SK-N-SH (cell line): ENCODE results near the gene ZSWIM7. TPM values are rescaled to one million over a fixed set of nuclear protein-coding genes. Genes with fewer than 3 reads are reported as not detected.

ENCODE experiments used
- CTCF ChIA-PET: fragments of 300-600, 350-600 bp; formaldehyde crosslinking; extraction: SDS; loops from one replicate; lab custom pipeline; 2021; lab: Yijun Ruan, JAX
- POLR2A ChIA-PET: fragments of 350-600 bp; sonication (Branson Sonifier 250); formaldehyde crosslinking; extraction: SDS; loops from one replicate; lab custom pipeline; 2020; ENCODE audit warnings: antibody characterized with exemption, inconsistent platforms; lab: Yijun Ruan, JAX
- DNase-seq: peaks from one replicate; pipeline ENCODE4 v3.0.0; 2012
- H2AFZ ChIP-seq: fragments of 200-600 bp; sonication (generic); 2 replicates; pipeline ENCODE4 v1.8.1; 2016; ENCODE audit warnings: antibody characterized with exemption, mild to moderate bottlenecking, low read depth
- H3F3A ChIP-seq: fragments of 200-600 bp; sonication (generic); replicated peaks from 2 replicates; pipeline ENCODE3; 2016; ENCODE audit warnings: antibody characterized with exemption, mild to moderate bottlenecking; ENCODE audit not compliant: insufficient read depth
- H3K27ac ChIP-seq, 2 experiments: fragments of 200-500 bp in 1 of 2; fragments of 200-600 bp in 1 of 2; sonication (Bioruptor generic) in 1 of 2; sonication (generic), shearing (Covaris generic) in 1 of 2; 2 replicates each; pipeline versions ENCODE4 v1.5.1 to v1.6.1; 2014 to 2016; ENCODE audit warnings: low read depth in 2 of 2, inconsistent platforms in 1 of 2, low read length in 1 of 2, mild to moderate bottlenecking in 1 of 2, mixed read lengths in 1 of 2
- H3K27me3 ChIP-seq: fragments of 200-600 bp; sonication (generic), shearing (Covaris generic); 2 replicates; pipeline ENCODE4 v1.6.1; 2016; ENCODE audit warnings: mixed run types; ENCODE audit not compliant: insufficient read depth
- H3K36me3 ChIP-seq, 2 experiments: fragments of 200-500 bp in 1 of 2; fragments of 200-600 bp in 1 of 2; sonication (Bioruptor generic) in 1 of 2; sonication (generic) in 1 of 2; replicated peaks in 1 of 2; 2 replicates each; pipeline versions ENCODE3 to v1.5.1; 2014 to 2016; ENCODE audit warnings: low read length in 1 of 2, mild to moderate bottlenecking in 1 of 2; ENCODE audit not compliant: insufficient read depth in 2 of 2, control insufficient read depth in 1 of 2
- H3K4me1 ChIP-seq, 2 experiments: fragments of 200-500 bp in 1 of 2; fragments of 200-600 bp in 1 of 2; sonication (Bioruptor generic) in 1 of 2; sonication (generic), shearing (Covaris generic) in 1 of 2; 2 replicates each; pipeline versions ENCODE4 v1.5.1 to v1.6.1; 2014 to 2016; ENCODE audit warnings: low read depth in 1 of 2, low read length in 1 of 2, mixed run types in 1 of 2; ENCODE audit not compliant: insufficient read depth in 2 of 2, control insufficient read depth in 1 of 2
- H3K4me2 ChIP-seq: fragments of 200-600 bp; sonication (generic), shearing (Covaris generic); 2 replicates; pipeline ENCODE4 v1.6.1; 2017; ENCODE audit warnings: mixed run types
- H3K4me3 ChIP-seq, 2 experiments: fragments of 200-500 bp in 1 of 2; fragments of 200-600 bp in 1 of 2; sonication (Bioruptor generic) in 1 of 2; sonication (generic), shearing (Covaris generic) in 1 of 2; 2 replicates each; pipeline versions ENCODE4 v1.5.1 to v1.8.1; 2014 to 2016; ENCODE audit warnings: low read depth in 2 of 2, inconsistent platforms in 1 of 2, low read length in 1 of 2, mild to moderate bottlenecking in 1 of 2, mixed read lengths in 1 of 2, moderate library complexity in 1 of 2
- H3K79me2 ChIP-seq: fragments of 200-600 bp; sonication (generic); 2 replicates; pipeline ENCODE4 v1.8.1; 2017; ENCODE audit warnings: mild to moderate bottlenecking; ENCODE audit not compliant: insufficient read depth
- H3K9ac ChIP-seq: fragments of 200-600 bp; sonication (generic); 2 replicates; pipeline ENCODE4 v1.6.1; 2017; ENCODE audit warnings: mixed run types
- H3K9me2 ChIP-seq: fragments of 200-600 bp; sonication (generic); 2 replicates; pipeline ENCODE4 v1.6.1; 2017; ENCODE audit warnings: mixed run types
- H3K9me3 ChIP-seq: fragments of 200-600 bp; sonication (generic); 2 replicates; pipeline ENCODE4 v1.6.1; 2017; ENCODE audit warnings: mixed run types, mild to moderate bottlenecking, moderate library complexity
- H4K20me1 ChIP-seq: fragments of 200-600 bp; sonication (generic); 2 replicates; pipeline ENCODE4 v1.6.1; 2017; ENCODE audit warnings: mild to moderate bottlenecking, mixed run types; ENCODE audit not compliant: insufficient read depth
- ELF1 ChIP-seq: IDR thresholded peaks from 2 replicates; pipeline ENCODE4 v1.4.0; 2012
- FOXM1 ChIP-seq: IDR thresholded peaks from 2 replicates; pipeline ENCODE4 v1.4.0; 2012; ENCODE audit warnings: low read depth, mild to moderate bottlenecking
- MEF2A ChIP-seq: IDR thresholded peaks from 2 replicates; pipeline ENCODE4 v1.4.0; 2012; ENCODE audit warnings: low read depth, borderline replicate concordance
- RCOR1 ChIP-seq: fragments of 150-350 bp; IDR thresholded peaks from 2 replicates; pipeline ENCODE4 v1.6.1; 2017; ENCODE audit warnings: antibody characterized with exemption, low read length
- RFX5 ChIP-seq: IDR thresholded peaks from 2 replicates; pipeline ENCODE4 v1.6.1; 2012; ENCODE audit warnings: mild to moderate bottlenecking, improper control_type of control experiment, low read length
- SIN3A ChIP-seq: IDR thresholded peaks from 2 replicates; pipeline ENCODE4 v1.6.1; 2012; ENCODE audit warnings: low read depth, mild to moderate bottlenecking, low read length, moderate library complexity, borderline replicate concordance
- TCF12 ChIP-seq: IDR thresholded peaks from 2 replicates; pipeline ENCODE4 v1.4.0; 2012
- TEAD4 ChIP-seq: IDR thresholded peaks from 2 replicates; pipeline ENCODE4 v1.4.0; 2012; ENCODE audit warnings: mild to moderate bottlenecking, borderline replicate concordance; ENCODE audit not compliant: insufficient read depth
- WGBS: methylation state at CpG from one replicate; pipeline ENCODE4 v1.1.6; 2017; ENCODE audit warnings: low lambda C conversion rate; 5-methylcytosine and 5-hydroxymethylcytosine counted together
- polyA plus RNA-seq, 3 experiments: library from polyadenylated mRNA; depleted of rRNA; stranded (reverse); fragments of >200 nt; gene quantifications; 2 replicates each; pipeline ENCODE4 v1.2.3, GENCODE V29; 2012
- TF ChIP-seq, protein P1 (sequence below): fragments of 200-600 bp; sonication (generic); IDR thresholded peaks from 2 replicates; pipeline ENCODE4 v1.6.1; 2017; ENCODE audit warnings: antibody characterized with exemption, mild to moderate bottlenecking, moderate library complexity
- TF ChIP-seq, protein P2 (sequence below): fragments of 150-350 bp; IDR thresholded peaks from 2 replicates; pipeline ENCODE4 v1.6.1; 2017; ENCODE audit warnings: antibody characterized with exemption, low read length, low read depth, borderline replicate concordance
- TF ChIP-seq, protein P3 (sequence below): fragments of 150-350 bp; IDR thresholded peaks from 2 replicates; pipeline ENCODE4 v1.6.1; 2016; ENCODE audit warnings: mild to moderate bottlenecking, low read depth, low read length
- TF ChIP-seq, protein P4 (sequence below): IDR thresholded peaks from 2 replicates; pipeline ENCODE4 v1.4.0; 2012; ENCODE audit warnings: low read depth, borderline replicate concordance

ZSWIM7 gene
- polyA plus RNA-seq, 1 of the 3 experiments (the other 2 are of a cell fraction), result 63.3 TPM

DNA sequence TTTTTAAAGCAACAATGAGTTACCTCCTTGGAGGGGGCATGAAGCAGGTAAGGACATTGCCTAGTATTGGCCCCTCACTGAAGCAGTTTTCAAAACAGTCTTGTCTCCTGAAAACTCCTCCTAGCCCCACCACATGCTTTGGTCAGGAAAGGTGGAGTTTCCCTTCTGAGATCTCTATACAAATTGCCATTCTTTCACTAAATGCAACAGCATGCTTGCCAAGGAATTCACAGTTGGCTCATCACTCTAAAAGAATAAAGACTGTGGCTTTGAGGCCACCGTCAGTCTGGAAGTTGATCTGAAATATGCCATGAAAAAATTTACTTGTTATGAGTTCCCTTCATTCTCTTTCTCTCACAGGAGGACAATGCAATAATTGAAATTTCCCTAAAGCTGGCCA lies 4.3 kb upstream of the ZSWIM7 start (continued):
- TF ChIP-seq, protein P1, sequence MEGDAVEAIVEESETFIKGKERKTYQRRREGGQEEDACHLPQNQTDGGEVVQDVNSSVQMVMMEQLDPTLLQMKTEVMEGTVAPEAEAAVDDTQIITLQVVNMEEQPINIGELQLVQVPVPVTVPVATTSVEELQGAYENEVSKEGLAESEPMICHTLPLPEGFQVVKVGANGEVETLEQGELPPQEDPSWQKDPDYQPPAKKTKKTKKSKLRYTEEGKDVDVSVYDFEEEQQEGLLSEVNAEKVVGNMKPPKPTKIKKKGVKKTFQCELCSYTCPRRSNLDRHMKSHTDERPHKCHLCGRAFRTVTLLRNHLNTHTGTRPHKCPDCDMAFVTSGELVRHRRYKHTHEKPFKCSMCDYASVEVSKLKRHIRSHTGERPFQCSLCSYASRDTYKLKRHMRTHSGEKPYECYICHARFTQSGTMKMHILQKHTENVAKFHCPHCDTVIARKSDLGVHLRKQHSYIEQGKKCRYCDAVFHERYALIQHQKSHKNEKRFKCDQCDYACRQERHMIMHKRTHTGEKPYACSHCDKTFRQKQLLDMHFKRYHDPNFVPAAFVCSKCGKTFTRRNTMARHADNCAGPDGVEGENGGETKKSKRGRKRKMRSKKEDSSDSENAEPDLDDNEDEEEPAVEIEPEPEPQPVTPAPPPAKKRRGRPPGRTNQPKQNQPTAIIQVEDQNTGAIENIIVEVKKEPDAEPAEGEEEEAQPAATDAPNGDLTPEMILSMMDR, result no peak
- no peak for TF ChIP-seq SIN3A

DNA sequence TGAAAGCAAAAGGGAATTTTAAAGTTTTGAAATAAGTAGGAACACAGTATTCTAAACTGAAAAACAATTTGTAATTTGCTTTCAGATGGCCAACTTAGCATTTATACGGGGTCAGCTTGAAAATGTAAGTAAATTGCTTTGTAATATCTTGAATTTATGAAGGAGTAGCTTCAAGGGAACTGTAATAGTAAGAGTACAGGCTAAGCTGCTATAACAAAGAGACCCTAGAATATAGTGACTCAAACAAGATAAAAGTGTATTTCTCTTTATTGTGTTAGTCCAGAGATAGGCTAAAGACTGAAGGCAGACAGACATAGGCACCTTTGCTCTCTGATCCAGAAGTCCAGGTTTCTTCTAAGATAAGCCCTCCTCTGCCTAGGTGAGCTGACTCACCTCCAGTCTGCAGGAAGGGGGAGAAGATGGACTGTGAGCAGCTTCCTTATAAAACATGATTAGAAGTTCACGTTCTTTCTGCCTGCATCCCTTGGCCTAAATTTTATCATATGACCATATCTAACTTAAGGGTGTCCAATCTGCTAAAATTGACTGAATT lies 3.3 kb upstream of the ZSWIM7 start:
- WGBS, result 80% methylated on average over 2 of the region's 2 CpGs
- no peak overlapping the region for H3K27ac ChIP-seq
- H3K4me1 ChIP-seq, result peaks cover 0 to 6% of the 10 kb centered on the region in 2 experiments; a peak in 2 of 4 replicates
- H3K9ac ChIP-seq, result no peak overlapping the region
- no peaks in the 10 kb centered on the region; the same call in 1 of the 2 replicates for H3K9me3 ChIP-seq
- TF ChIP-seq, protein P1, result no peak
- TF ChIP-seq MEF2A, result no peak
- TF ChIP-seq FOXM1, result no peak
- no peak for TF ChIP-seq ELF1
- TF ChIP-seq RFX5, result no peak
- TF ChIP-seq, protein P2, sequence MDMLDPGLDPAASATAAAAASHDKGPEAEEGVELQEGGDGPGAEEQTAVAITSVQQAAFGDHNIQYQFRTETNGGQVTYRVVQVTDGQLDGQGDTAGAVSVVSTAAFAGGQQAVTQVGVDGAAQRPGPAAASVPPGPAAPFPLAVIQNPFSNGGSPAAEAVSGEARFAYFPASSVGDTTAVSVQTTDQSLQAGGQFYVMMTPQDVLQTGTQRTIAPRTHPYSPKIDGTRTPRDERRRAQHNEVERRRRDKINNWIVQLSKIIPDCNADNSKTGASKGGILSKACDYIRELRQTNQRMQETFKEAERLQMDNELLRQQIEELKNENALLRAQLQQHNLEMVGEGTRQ, result no peak
- TF ChIP-seq, all 33 proteins: peak for 0
- no peak overlapping the region for H2AFZ ChIP-seq
- H3K27me3 ChIP-seq, result no peaks in the 10 kb centered on the region
- H3F3A ChIP-seq, result peaks cover 13% of the 10 kb centered on the region
- CTCF ChIA-PET, result interaction anchor here (1.1 to 1.3 kb wide), 3 partner anchors 10 to 58 kb away, joined by 3 to 5 read pairs (median 5); partner anchors contain the start of gene ADORA2B
- no peak overlapping the region for H3K4me3 ChIP-seq
- peaks cover 34% of the 10 kb centered on the region for H3K79me2 ChIP-seq
- no peak overlapping the region for H3K4me2 ChIP-seq
- peaks cover 63% of the 10 kb centered on the region in 2 experiments for H3K36me3 ChIP-seq
- no peak for DNase-seq
- H3K9me2 ChIP-seq, result no peaks in the 10 kb centered on the region
- H4K20me1 ChIP-seq, result peaks cover 5% of the 10 kb centered on the region; the same call in 1 of the 2 replicates
- POLR2A ChIA-PET, result no interaction called here

DNA sequence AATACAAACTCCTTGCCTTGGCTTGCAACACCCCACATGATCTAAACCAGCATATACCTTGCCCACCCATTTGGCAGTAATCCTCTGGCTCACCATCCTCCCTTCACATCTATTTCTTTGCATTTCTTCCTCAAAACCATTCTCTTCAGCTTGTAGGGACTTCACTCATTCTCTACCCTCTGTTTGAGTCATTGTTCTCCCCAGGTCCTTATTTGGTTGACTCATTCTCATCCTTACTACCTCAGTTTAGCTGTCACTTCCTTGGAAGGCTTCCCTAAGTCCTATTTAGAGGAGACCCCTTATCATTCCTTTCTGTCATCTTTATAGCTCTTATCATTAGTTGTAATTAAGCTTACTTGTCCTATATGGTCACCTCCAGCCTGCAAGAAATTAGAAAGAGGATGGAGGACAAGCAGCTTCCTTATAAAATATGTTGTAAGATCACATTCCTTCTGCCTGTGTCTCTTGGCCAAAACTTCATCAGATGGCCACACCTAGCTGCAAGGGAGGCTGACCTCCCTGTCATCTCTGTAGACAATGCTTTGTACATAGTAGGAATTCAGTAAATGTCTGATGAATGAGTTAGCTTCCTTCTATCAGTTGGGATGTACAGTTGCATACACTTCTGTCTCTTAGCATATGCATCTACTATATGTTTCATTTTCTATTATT lies 1.9 kb upstream of the ZSWIM7 start:
- TF ChIP-seq RCOR1 (no peak), TCF12 (no peak), FOXM1 (no peak), TEAD4 (no peak)
- TF ChIP-seq, protein P3, sequence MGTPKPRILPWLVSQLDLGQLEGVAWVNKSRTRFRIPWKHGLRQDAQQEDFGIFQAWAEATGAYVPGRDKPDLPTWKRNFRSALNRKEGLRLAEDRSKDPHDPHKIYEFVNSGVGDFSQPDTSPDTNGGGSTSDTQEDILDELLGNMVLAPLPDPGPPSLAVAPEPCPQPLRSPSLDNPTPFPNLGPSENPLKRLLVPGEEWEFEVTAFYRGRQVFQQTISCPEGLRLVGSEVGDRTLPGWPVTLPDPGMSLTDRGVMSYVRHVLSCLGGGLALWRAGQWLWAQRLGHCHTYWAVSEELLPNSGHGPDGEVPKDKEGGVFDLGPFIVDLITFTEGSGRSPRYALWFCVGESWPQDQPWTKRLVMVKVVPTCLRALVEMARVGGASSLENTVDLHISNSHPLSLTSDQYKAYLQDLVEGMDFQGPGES, result no peak
- TF ChIP-seq, protein P4, sequence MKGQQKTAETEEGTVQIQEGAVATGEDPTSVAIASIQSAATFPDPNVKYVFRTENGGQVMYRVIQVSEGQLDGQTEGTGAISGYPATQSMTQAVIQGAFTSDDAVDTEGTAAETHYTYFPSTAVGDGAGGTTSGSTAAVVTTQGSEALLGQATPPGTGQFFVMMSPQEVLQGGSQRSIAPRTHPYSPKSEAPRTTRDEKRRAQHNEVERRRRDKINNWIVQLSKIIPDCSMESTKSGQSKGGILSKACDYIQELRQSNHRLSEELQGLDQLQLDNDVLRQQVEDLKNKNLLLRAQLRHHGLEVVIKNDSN, result no peak
- TF ChIP-seq, protein P1, result no peak
- H2AFZ ChIP-seq, result no peak overlapping the region
- peak overlapping the region; percentile 82 to 91 for H3K4me3 ChIP-seq
- H3K27me3 ChIP-seq, result no peaks in the 10 kb centered on the region
- peaks cover 40% of the 10 kb centered on the region for H3K79me2 ChIP-seq
- peaks cover 9% of the 10 kb centered on the region for H3F3A ChIP-seq
- peaks cover 0 to 6% of the 10 kb centered on the region in 2 experiments; a peak in 2 of 4 replicates for H3K4me1 ChIP-seq
- ChIA-PET POLR2A (no interaction called here), CTCF (interaction anchor here (1.1 to 6.1 kb wide), 2 partner anchors 56 to 173 kb away, joined by 3 to 42 read pairs; partner anchors contain the start of gene ADORA2B)
- H3K9ac ChIP-seq, result no peak overlapping the region
- H4K20me1 ChIP-seq, result peaks cover 5% of the 10 kb centered on the region; the same call in 1 of the 2 replicates
- no peaks in the 10 kb centered on the region; the same call in 1 of the 2 replicates for H3K9me3 ChIP-seq
- peaks cover 52 to 60% of the 10 kb centered on the region in 2 experiments for H3K36me3 ChIP-seq
- no peaks in the 10 kb centered on the region for H3K9me2 ChIP-seq
- DNase-seq, result no peak
- no peak overlapping the region for H3K27ac ChIP-seq
- H3K4me2 ChIP-seq, result peak overlapping the region; percentile 67
